HL-60 (cell line): ENCODE data around the gene DLK2.
"Not testable (repeated sequence)": the region's sequence is repeated elsewhere in the genome, so short reads cannot be mapped to it uniquely, and the experiment has no call there.

ENCODE experiments used
- GABPA ChIP-seq: IDR thresholded peaks from 2 replicates; pipeline ENCODE4 v1.6.1; 2012; ENCODE audit warnings: low read depth
- POLR2AphosphoS5 ChIP-seq: IDR thresholded peaks from 2 replicates; pipeline ENCODE4 v1.6.1; 2012; ENCODE audit warnings: low read depth
- TF ChIP-seq, protein P1 (sequence below): IDR thresholded peaks from 2 replicates; pipeline ENCODE4 v1.6.1; 2012; ENCODE audit warnings: low read depth; ENCODE audit not compliant: insufficient replicate concordance
- TF ChIP-seq, protein P2 (sequence below): IDR thresholded peaks from one replicate; pipeline ENCODE4 v1.5.1; 2011; ENCODE audit warnings: low read length, control low read depth, inconsistent platforms; ENCODE audit not compliant: insufficient read depth

- TF ChIP-seq, protein P1, sequence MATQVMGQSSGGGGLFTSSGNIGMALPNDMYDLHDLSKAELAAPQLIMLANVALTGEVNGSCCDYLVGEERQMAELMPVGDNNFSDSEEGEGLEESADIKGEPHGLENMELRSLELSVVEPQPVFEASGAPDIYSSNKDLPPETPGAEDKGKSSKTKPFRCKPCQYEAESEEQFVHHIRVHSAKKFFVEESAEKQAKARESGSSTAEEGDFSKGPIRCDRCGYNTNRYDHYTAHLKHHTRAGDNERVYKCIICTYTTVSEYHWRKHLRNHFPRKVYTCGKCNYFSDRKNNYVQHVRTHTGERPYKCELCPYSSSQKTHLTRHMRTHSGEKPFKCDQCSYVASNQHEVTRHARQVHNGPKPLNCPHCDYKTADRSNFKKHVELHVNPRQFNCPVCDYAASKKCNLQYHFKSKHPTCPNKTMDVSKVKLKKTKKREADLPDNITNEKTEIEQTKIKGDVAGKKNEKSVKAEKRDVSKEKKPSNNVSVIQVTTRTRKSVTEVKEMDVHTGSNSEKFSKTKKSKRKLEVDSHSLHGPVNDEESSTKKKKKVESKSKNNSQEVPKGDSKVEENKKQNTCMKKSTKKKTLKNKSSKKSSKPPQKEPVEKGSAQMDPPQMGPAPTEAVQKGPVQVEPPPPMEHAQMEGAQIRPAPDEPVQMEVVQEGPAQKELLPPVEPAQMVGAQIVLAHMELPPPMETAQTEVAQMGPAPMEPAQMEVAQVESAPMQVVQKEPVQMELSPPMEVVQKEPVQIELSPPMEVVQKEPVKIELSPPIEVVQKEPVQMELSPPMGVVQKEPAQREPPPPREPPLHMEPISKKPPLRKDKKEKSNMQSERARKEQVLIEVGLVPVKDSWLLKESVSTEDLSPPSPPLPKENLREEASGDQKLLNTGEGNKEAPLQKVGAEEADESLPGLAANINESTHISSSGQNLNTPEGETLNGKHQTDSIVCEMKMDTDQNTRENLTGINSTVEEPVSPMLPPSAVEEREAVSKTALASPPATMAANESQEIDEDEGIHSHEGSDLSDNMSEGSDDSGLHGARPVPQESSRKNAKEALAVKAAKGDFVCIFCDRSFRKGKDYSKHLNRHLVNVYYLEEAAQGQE = not testable (repeated sequence)
- TF ChIP-seq, protein P2, sequence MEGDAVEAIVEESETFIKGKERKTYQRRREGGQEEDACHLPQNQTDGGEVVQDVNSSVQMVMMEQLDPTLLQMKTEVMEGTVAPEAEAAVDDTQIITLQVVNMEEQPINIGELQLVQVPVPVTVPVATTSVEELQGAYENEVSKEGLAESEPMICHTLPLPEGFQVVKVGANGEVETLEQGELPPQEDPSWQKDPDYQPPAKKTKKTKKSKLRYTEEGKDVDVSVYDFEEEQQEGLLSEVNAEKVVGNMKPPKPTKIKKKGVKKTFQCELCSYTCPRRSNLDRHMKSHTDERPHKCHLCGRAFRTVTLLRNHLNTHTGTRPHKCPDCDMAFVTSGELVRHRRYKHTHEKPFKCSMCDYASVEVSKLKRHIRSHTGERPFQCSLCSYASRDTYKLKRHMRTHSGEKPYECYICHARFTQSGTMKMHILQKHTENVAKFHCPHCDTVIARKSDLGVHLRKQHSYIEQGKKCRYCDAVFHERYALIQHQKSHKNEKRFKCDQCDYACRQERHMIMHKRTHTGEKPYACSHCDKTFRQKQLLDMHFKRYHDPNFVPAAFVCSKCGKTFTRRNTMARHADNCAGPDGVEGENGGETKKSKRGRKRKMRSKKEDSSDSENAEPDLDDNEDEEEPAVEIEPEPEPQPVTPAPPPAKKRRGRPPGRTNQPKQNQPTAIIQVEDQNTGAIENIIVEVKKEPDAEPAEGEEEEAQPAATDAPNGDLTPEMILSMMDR = not testable (repeated sequence)
- TF ChIP-seq POLR2AphosphoS5, GABPA: not testable (repeated sequence)
Observed at GRCh38 chr6:43415275-43415674, 40.1 kb downstream of the DLK2 start.
